Fibroblast of skin of left quadriceps (primary cell): Measurements from ENCODE around the gene ADAMTS9.

Experiments
- DNase-seq, 2 experiments: peaks; one replicate each; pipeline ENCODE4 v3.0.0-alpha.2; 2013; ENCODE audit warnings: low read depth in 2 of 2

Gene ADAMTS9

GRCh38 chr3:64541803-64542202 is 146.0 kb downstream of the ADAMTS9 start:
- no peak for DNase-seq

DNA sequence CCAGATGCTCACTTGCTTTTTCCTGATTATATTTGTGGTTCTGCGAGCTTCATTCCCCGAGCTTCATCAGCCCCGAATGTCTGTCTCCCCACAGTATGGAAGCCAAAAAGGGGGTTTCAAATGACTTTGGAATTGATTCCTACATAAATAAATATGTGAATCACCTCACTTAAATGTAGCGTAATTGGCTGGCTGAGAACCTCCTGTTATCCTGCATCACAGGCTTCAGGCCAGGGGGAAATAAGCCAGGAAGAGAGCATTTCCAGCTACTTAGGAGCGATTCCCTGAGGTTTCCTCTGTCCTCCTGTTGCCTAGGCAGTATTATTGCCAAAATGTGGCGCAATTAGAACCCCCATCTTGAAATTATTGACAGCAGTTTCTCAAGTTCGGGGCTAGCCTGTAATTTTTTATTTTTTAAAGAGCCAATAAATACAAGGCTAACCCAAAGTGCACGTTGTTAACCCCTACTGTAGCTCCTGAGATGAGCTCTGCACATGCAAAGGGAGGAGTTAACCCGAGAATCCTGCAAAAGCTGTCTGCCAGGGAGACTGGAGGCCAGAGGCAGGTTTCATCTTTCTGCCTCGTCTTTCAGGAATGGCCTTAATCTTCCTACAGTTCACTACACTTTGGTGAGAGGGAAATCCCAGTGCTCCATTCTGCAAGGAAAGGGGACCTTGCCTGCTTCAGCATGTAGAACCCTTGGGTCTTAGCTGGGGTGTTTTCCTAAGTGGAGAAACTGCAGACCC is 148.2 kb downstream of the ADAMTS9 start:
- peak; percentile 94 to 95 for DNase-seq

- DNase-seq, result no peak
These were observed 151.6 kb downstream of the ADAMTS9 start for GRCh38 chr3:64536166-64536565.

GRCh38 chr3:64533617-64534317 is 154.0 kb downstream of the ADAMTS9 start:
- peak; percentile 71 to 76 for DNase-seq

DNA sequence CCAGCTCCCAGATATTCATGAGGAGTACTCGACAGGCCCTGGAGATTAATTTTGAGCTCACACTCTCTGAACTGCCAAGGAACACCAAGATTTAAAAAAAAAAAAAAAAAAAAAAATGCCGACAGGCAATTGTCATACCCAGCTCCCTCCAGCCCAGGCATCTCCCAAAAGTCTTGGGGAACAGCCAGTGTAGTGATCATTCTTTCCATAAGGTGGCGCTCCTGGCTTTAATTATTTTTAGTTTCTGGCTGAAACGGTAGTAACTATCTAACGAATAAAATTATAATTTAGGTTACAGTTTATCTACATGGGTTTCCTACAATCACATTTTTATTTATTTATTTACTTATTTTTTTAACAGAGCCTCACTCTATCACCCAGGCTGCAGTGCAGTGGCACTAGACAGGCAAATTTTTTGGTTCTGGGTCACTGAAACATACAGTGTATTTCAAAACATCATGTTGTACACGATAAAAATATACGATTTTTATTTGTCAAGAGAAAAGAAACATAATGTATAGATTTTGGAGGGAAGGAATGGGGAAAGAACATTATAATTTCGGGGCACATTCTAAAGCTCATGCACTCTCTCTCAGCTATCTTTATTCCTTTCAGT is 157.3 kb downstream of the ADAMTS9 start:
- peak; percentile 44 to 50 for DNase-seq

DNA sequence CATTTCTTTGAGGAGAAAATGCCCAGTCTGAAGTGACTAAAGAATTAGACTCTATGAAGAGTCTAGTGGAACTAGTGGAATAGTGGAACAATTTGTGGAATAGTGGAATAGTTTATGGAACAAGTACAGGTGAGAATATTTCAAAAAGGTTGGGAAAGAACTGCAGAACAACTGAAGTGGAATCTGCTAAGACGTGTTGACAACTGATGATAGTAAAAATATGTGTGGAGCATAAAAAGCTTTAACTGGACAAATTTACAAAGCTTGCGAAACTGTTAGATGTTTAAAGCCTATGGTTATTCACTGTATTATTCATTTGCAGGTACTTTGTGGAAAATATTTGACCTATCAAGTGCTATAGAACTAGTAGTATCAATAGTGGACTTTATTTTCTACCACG is 164.5 kb downstream of the ADAMTS9 start:
- DNase-seq, result no peak

- no peak for DNase-seq
These were observed 167.5 kb downstream of the ADAMTS9 start for GRCh38 chr3:64520334-64520733.

- peak in 1 of 2 experiments; percentile 46 for DNase-seq
These were observed 168.8 kb downstream of the ADAMTS9 start for GRCh38 chr3:64518950-64519349.

- DNase-seq, result no peak
These were observed 169.3 kb downstream of the ADAMTS9 start for GRCh38 chr3:64518496-64518895.

DNA sequence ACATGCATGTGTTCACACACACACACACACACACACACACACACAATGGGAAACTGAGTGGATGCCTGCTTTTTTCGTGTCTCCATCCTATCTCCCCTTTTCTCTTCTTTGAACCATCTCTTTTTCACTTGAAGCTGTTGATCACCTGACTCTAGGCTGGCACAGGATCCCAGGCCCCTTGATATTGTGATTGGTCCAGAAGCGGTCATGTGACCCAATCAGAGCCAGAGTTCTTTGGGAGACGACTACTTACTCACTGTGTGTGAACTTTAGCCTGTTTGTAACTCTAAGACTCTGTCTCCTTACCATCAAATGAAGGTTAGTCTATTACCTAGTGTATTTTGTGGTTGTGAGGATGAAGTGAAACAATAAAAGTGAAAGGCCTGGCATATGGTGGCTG is 172.9 kb downstream of the ADAMTS9 start:
- DNase-seq, result no peak

DNA sequence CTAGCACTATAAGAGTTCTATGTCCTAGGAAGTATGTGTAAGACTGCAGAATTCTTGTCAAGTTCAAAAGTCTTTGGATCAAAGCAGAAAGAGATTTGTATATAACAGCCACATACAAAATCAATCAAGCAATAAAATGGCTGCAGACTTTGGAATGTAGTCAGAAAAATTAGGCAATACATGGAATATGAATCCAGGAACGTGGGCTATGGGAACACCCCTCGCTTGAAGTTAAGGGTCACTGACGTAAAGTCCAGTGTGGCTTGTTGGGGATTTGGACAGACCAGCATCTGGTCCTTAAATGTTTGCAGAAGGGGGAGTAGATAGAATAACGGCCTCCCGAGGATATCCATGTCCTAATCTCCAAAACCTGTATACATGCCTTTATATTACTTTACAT is 178.6 kb downstream of the ADAMTS9 start:
- no peak for DNase-seq

DNA sequence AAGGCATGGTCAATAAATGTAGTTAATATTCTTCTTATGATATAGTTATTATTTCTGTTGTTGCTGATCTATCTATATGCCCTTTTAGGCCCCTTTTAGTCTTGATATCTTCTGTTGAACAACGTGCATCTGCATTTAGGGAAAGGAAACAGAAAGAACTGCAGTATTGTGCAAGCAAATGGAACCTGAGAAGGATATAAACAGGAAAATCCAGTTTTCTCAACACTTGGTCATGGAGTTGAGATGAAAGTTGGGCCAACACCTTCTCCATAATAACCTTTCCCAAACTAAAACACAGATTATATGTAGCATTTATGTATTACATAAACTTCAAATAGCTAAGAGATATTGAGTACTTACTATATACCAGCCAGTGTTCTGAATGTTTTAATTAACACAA is 179.7 kb downstream of the ADAMTS9 start:
- no peak for DNase-seq

DNA sequence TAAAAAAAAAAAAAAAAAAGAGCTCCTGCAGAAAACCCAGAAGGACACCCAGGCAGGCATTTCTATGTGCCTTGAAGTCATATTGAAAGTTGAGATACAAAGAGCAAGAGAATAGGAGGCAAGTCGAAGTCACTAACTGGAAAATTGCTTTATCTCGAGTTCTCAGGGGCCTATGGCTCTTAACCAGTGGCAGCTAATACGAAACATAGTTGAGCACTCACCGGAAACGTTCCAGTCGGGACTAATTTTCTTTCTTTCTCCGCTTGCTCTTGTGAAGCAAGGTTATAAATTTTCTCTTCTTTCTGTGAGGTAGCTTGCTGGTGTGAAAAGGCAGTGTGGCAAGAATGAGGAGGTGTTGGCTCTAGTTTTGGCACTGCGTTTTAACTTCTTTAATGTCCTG is 181.5 kb downstream of the ADAMTS9 start:
- no peak for DNase-seq

GRCh38 chr3:64505419-64505818 is 182.4 kb downstream of the ADAMTS9 start:
- DNase-seq, result no peak

DNA sequence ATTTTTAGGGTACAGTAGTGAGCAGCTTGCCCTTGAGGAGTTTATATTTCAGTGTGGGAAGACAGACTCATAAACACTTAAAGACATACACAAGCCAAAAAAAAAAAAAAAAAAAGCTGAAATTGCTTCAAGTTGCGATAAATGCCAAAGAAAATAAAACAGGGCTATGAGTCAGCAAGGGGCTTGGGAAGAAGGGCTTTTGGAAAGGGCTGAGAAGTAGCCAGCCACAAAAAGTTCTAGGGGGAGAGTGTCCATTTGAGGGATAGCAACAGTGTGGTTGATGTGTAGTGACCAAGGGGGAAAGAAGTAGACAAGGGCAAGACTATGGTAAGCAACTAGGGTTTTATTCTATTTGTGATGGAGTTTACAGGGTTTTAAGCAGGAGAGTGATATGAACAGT is 185.5 kb downstream of the ADAMTS9 start:
- DNase-seq, result no peak

DNA sequence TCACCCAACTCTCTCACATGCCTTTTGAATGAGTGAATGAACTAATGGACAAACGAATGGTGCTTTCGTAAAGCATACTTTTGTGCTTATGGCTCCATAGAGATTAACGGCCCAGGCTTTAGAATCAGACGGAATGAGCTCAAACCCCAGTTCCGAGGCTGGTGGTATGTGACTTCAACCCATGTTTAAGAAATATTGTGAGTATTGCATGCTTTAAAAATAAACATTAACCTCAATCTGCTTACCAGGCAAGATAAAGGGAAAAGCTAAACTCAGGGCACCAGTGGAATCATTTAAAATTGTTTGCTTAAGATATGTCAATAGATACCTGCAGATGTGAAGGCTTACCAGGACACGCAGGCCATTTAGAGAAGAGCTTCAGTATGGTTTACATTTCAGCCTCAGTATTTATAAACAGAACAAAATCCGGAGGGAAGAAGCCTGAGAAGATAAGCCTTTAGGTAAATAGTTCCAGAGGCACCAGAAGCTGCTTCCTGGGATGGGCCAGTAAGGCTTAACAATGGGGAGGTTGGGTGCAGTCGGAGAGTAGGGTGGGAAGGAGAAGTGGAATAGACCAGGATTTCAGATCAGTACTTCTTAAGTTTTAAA is 186.4 kb downstream of the ADAMTS9 start:
- DNase-seq, result peak in 1 of 2 experiments; percentile 12

GRCh38 chr3:64496786-64497490 is 190.9 kb downstream of the ADAMTS9 start:
- DNase-seq, result no peak

GRCh38 chr3:64495781-64496334 is 191.9 kb downstream of the ADAMTS9 start:
- no peak for DNase-seq

DNA sequence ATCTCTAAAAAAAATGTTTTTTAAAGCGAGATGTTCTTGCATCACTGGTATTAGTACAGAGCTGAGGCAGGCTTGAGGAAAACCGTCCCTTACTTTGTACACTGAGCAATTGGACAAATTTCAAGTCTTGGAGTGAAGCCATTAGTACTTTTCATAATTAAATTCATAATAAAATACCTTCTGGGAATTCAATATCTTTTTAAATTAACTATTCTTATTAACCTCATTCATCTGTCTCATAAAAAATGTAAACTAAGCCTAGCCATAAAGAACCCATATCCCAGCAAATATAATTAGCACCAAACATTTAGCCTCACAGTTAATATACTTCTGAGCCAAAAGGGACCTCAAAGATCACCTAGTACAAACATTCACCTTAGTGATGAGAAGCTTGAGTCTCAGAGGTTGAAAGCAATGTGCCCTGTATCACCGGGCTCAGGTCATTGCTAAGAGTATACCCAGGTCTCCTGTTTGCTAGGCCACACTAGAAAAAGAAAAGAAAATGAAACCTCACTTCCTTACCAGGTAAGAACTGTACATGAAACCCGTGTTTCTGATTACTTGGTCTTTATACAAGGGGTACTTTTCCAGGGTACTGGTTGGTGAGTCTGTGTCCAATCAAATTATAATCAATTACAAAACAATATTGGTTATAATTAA is 192.5 kb downstream of the ADAMTS9 start:
- DNase-seq, result no peak

DNA sequence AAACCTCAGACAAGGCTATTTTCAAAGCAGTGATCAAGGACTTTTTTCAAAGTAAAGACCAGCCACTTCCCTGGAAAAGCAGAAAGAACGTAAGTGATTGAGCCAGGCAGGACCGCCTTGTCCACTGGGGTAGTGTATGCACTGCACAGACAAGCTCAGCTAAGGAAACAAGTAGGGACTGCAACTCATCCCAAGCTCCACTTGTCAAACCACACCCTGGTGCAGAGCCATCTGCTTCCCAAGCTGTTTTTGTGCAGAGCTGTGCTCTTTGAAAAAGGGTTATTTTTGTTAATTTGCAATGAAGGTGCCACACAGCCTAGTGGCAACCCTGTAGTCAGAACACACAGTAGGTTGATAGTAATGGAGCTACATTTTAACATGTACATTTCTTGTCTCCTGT is 193.3 kb downstream of the ADAMTS9 start:
- DNase-seq, result no peak

GRCh38 chr3:64493149-64493548 is 194.7 kb downstream of the ADAMTS9 start:
- DNase-seq, result no peak
